Measurements from ENCODE around the gene PALD1. TPM values are rescaled to one million over a fixed set of nuclear protein-coding genes. Genes with fewer than 3 reads are reported as not detected.

The PALD1 gene
- total and polyA plus RNA-seq, 2 donors (not counting 1 experiment from before 2014, with no cell fraction given): 0.09 to 0.33 TPM

DNA sequence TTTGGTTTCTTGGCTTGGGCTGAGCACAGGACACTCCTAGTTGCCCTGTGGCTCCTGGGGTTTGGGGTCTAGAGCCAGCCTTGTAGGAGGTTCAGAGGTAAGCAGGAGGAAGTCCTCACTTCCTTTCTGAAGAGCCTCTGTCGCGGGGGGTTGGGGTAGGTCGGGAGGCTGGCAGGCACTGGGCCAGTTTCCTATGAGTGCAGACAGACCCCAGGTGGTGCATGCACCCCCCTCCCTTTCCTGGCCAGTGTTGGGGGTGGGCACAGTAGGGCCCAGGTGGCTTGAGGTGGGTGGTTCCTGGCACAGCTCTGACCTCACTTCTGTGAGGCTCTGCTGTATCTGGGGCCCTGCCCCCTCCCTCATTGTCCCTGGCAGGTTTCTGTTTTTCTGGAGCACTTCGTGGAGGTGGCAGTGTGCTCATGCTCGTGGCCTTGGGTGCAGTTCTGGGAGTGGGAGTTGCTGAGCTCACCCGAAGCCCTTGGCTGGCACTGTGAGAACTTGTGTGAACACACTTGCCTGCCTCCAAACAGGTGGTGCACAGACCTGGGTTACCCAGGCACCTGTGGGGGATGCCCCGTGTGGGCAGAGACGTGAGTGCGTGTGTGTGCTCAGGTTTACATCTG, 1.8 kb downstream of the PALD1 start:
- no peak overlapping the region for H3K9ac ChIP-seq (ENCODE audit: insufficient read depth, low read length)
- no peaks in the 10 kb centered on the region for H3K79me2 ChIP-seq (ENCODE audit: control insufficient read depth, insufficient read depth, low read length)
- H3K27ac ChIP-seq (ENCODE audit: insufficient read depth, low read length): no peak overlapping the region
- H3K36me3 ChIP-seq (ENCODE audit: control insufficient read depth, insufficient read depth, low read length): no peaks in the 10 kb centered on the region
- no peaks in the 10 kb centered on the region for H3K9me3 ChIP-seq (ENCODE audit: control insufficient read depth, insufficient read depth, low read depth, low read length)
- no peaks in the 10 kb centered on the region for H3K4me1 ChIP-seq (ENCODE audit: control insufficient read depth, extremely low read depth, insufficient read depth, low read length)
- peaks cover 36% of the 10 kb centered on the region for H3K27me3 ChIP-seq (ENCODE audit: control insufficient read depth, insufficient read depth, low read length)
- no peak overlapping the region for H2AFZ ChIP-seq (ENCODE audit: low read length)
- H4K20me1 ChIP-seq (ENCODE audit: control insufficient read depth, extremely low read depth, insufficient read depth, low read length): no peaks in the 10 kb centered on the region
- TF ChIP-seq EZH2 (IDR thresholded peaks at IDR 0.05; ENCODE audit: low read length, missing control alignments): no peak
- TF ChIP-seq, protein P1, sequence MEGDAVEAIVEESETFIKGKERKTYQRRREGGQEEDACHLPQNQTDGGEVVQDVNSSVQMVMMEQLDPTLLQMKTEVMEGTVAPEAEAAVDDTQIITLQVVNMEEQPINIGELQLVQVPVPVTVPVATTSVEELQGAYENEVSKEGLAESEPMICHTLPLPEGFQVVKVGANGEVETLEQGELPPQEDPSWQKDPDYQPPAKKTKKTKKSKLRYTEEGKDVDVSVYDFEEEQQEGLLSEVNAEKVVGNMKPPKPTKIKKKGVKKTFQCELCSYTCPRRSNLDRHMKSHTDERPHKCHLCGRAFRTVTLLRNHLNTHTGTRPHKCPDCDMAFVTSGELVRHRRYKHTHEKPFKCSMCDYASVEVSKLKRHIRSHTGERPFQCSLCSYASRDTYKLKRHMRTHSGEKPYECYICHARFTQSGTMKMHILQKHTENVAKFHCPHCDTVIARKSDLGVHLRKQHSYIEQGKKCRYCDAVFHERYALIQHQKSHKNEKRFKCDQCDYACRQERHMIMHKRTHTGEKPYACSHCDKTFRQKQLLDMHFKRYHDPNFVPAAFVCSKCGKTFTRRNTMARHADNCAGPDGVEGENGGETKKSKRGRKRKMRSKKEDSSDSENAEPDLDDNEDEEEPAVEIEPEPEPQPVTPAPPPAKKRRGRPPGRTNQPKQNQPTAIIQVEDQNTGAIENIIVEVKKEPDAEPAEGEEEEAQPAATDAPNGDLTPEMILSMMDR (conservative IDR thresholded peaks at IDR 0.05 in 1 of 2, IDR thresholded peaks at IDR 0.05 in 1 of 2; ENCODE audit: low read depth in 1 of 2, low read length in 2 of 2): no peak
- no peak overlapping the region for H3K4me2 ChIP-seq (ENCODE audit: extremely low read depth, insufficient read depth, low read length)
- H3K4me3 ChIP-seq (replicated peaks in 1 of 4; ENCODE audit: control extremely low read depth in 1 of 4, insufficient read depth in 1 of 4, low read depth in 3 of 4, low read length in 4 of 4): no peak overlapping the region
- DNase-seq (ENCODE audit: low read depth in 2 of 2): no peak

DNA sequence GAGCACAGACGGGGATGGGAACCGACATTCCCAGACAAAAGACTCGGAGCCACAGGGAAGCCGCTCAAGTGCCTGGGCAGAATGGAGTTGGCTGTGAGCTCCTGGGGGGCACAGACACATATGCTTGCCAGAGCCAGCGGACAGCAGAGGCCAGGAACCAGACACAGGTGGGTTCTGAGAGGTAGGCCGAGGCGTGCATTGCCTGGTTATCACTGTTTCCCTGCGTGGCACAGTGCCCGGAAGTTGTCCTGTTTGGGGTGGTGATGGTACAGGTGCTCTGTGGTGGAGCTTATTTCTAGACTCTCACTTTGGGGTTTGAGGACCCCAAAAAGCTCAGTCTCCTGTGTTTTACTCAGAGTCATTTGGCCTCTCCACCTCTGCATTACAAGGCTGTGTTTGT, 2.5 kb downstream of the PALD1 start:
- no peaks in the 10 kb centered on the region for H3K79me2 ChIP-seq (ENCODE audit: control insufficient read depth, insufficient read depth, low read length)
- no peaks in the 10 kb centered on the region for H3K36me3 ChIP-seq (ENCODE audit: control insufficient read depth, insufficient read depth, low read length)
- H3K27ac ChIP-seq (ENCODE audit: insufficient read depth, low read length): no peak overlapping the region
- H2AFZ ChIP-seq (ENCODE audit: low read length): no peak overlapping the region
- no peak overlapping the region for H3K9ac ChIP-seq (ENCODE audit: insufficient read depth, low read length)
- no peak for DNase-seq (ENCODE audit: low read depth in 2 of 2)
- no peaks in the 10 kb centered on the region for H3K4me1 ChIP-seq (ENCODE audit: control insufficient read depth, extremely low read depth, insufficient read depth, low read length)
- H4K20me1 ChIP-seq (ENCODE audit: control insufficient read depth, extremely low read depth, insufficient read depth, low read length): no peaks in the 10 kb centered on the region
- no peak for TF ChIP-seq EZH2 (IDR thresholded peaks at IDR 0.05; ENCODE audit: low read length, missing control alignments)
- TF ChIP-seq, protein P1 (conservative IDR thresholded peaks at IDR 0.05 in 1 of 2, IDR thresholded peaks at IDR 0.05 in 1 of 2; ENCODE audit: low read depth in 1 of 2, low read length in 2 of 2): no peak
- no peak overlapping the region for H3K4me2 ChIP-seq (ENCODE audit: extremely low read depth, insufficient read depth, low read length)
- peaks cover 29% of the 10 kb centered on the region for H3K27me3 ChIP-seq (ENCODE audit: control insufficient read depth, insufficient read depth, low read length)
- H3K4me3 ChIP-seq (replicated peaks in 1 of 4; ENCODE audit: control extremely low read depth in 1 of 4, insufficient read depth in 1 of 4, low read depth in 3 of 4, low read length in 4 of 4): no peak overlapping the region
- no peaks in the 10 kb centered on the region for H3K9me3 ChIP-seq (ENCODE audit: control insufficient read depth, insufficient read depth, low read depth, low read length)

DNA sequence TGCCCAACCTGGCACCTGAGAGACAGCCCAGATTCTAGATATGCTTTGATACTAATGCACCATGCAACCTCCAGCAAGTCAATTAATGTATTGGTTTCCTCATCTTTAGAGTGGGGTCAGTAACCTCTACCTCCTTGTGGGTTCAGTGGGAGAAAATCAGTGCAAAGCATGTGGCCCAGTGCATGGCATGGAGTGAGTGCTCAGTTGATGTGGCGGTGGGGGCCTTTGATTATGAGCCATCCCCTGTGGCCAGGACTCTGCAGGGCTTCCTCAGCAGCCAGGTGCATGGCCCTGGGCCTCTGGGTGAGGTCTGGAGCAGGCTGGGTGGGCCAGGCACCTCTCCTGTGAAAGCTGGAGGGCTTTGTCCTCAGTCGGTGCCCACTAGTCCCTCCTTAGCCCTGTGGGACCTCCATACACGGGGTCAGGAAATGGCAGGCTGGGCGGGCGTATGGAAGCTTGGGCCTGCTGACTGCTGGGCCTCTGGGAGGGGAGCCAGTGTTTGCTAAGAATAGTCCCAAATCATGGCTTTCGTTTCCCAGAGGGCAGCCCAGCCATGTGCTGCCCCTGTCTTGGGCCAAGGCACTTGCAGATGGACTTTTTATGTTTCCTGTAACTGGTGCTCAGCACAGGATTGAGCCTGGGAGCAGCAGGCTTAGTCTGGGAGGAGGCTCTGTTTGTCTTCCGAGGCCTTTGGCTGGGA, 3.4 kb downstream of the PALD1 start:
- no peak overlapping the region for H3K9ac ChIP-seq (ENCODE audit: insufficient read depth, low read length)
- no peaks in the 10 kb centered on the region for H3K79me2 ChIP-seq (ENCODE audit: control insufficient read depth, insufficient read depth, low read length)
- no peak overlapping the region for H3K27ac ChIP-seq (ENCODE audit: insufficient read depth, low read length)
- H3K36me3 ChIP-seq (ENCODE audit: control insufficient read depth, insufficient read depth, low read length): no peaks in the 10 kb centered on the region
- DNase-seq (ENCODE audit: low read depth in 2 of 2): peak in 1 of 2 donors; percentile 26
- no peak overlapping the region for H3K4me2 ChIP-seq (ENCODE audit: extremely low read depth, insufficient read depth, low read length)
- H3K27me3 ChIP-seq (ENCODE audit: control insufficient read depth, insufficient read depth, low read length): peaks cover 23% of the 10 kb centered on the region
- no peak overlapping the region for H2AFZ ChIP-seq (ENCODE audit: low read length)
- no peaks in the 10 kb centered on the region for H3K4me1 ChIP-seq (ENCODE audit: control insufficient read depth, extremely low read depth, insufficient read depth, low read length)
- no peaks in the 10 kb centered on the region for H4K20me1 ChIP-seq (ENCODE audit: control insufficient read depth, extremely low read depth, insufficient read depth, low read length)
- no peak overlapping the region for H3K4me3 ChIP-seq (replicated peaks in 1 of 4; ENCODE audit: control extremely low read depth in 1 of 4, insufficient read depth in 1 of 4, low read depth in 3 of 4, low read length in 4 of 4)
- TF ChIP-seq EZH2 (IDR thresholded peaks at IDR 0.05; ENCODE audit: low read length, missing control alignments): no peak
- TF ChIP-seq, protein P1 (conservative IDR thresholded peaks at IDR 0.05 in 1 of 2, IDR thresholded peaks at IDR 0.05 in 1 of 2; ENCODE audit: low read depth in 1 of 2, low read length in 2 of 2): no peak
- no peaks in the 10 kb centered on the region for H3K9me3 ChIP-seq (ENCODE audit: control insufficient read depth, insufficient read depth, low read depth, low read length)

Data from fibroblast of lung (primary cell).